ENCODE measurements around the gene ATM.

ATM gene

GRCh38 chr11:108224366-108224765 lies 1.5 kb downstream of the ATM start:
- no peak for DNase-seq (ENCODE audit: low spot score)
- POLR2A ChIA-PET (ENCODE audit: low non-redundant PET) = no interaction called here
- CTCF ChIA-PET = no interaction called here
- TF ChIP-seq CTCF (conservative IDR thresholded peaks at IDR 0.05; ENCODE audit: low read depth) = no peak
- no peak overlapping the region for H3K27ac ChIP-seq

DNA sequence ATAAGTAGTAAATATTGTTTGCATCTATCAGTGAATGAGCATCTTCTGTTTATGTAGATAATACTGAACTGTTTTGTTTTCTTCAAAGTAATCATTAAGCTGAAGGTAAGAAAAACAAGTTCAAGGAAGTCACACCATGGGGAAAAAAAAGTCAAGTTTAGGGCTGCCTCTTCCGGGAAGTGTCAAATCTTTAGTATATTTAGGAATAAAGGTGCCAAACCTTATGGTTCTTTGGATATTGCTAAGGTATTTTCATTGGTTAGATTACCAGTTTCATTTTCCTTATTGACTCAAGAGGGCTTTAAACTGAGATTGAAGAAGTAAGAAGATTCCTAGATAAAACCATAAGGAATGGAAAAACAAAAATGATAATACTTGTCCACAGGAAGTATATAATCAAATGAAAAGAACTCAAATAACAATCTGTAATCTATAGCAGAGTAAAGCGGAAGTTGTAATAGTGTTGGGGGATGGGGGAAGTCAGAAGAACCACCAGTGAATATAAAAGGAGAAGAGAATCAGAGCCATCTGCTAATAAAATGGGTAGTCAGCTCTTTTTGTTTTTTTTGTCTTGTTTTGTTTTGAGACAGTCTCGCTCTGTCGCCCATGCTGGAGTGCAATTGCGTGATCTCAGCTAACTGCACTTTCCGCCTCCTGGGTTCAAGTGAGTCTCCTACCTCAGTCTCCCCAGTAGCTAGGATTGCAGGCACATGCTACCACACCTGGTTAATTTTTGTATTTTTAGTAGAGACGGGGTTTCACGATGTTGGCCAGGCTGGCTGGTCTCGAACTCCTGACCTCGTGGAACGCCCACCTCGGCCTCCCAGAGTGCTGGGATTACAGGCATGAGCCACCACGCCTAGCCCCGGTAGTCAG lies 2.3 kb downstream of the ATM start:
- H3K27ac ChIP-seq = no peak overlapping the region
- DNase-seq (ENCODE audit: low spot score) = no peak
- TF ChIP-seq CTCF (conservative IDR thresholded peaks at IDR 0.05; ENCODE audit: low read depth) = no peak
- POLR2A ChIA-PET (ENCODE audit: low non-redundant PET) = no interaction called here
- CTCF ChIA-PET = no interaction called here

DNA sequence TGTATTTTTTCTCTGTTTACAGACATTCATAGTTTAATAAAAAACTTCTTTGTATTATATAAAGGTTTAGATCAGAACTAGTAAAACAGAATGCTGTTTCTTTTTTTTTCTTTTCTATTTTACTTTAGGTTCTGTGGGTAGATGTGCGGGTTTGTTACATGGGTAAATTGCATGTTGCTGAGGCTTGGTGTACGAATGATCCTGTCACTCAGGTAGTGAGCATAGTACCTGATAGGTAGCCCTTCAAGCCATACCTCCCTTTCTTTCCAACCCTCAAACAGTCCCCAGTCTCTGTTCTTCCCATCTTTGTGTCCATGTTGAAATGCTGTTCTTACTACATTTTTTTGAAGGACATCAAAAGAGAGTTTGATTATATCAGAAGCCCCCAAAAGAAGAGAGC lies 3.2 kb downstream of the ATM start:
- CTCF ChIA-PET = interaction anchor here (0.6 kb wide), 1 partner anchor 446 kb away, joined by 3 read pairs; no protein-coding TSS in a partner anchor

GRCh38 chr11:108228251-108228650 lies 5.4 kb downstream of the ATM start:
- ChIA-PET CTCF (no interaction called here), POLR2A (ENCODE audit: low non-redundant PET) (no interaction called here)
- H3K27ac ChIP-seq = no peak overlapping the region

More for the DNA sequence above, 3.2 kb downstream of the ATM start:
- no peak overlapping the region for H3K27ac ChIP-seq
- TF ChIP-seq CTCF (conservative IDR thresholded peaks at IDR 0.05; ENCODE audit: low read depth) = no peak
- no peak for DNase-seq (ENCODE audit: low spot score)
- POLR2A ChIA-PET (ENCODE audit: low non-redundant PET) = no interaction called here

GRCh38 chr11:108233277-108233945 lies 10.5 kb downstream of the ATM start:
- no peak overlapping the region for H3K27ac ChIP-seq
- TF ChIP-seq CTCF (conservative IDR thresholded peaks at IDR 0.05; ENCODE audit: low read depth) = no peak
- POLR2A ChIA-PET (ENCODE audit: low non-redundant PET) = no interaction called here
- DNase-seq (ENCODE audit: low spot score) = no peak
- CTCF ChIA-PET = interaction anchor here (0.6 to 0.7 kb wide), 2 partner anchors 77 to 1111 kb away, joined by 4 to 8 read pairs; no protein-coding TSS in a partner anchor

More at GRCh38 chr11:108228251-108228650, 5.4 kb downstream of the ATM start:
- no peak for DNase-seq (ENCODE audit: low spot score)
- TF ChIP-seq CTCF (conservative IDR thresholded peaks at IDR 0.05; ENCODE audit: low read depth) = no peak

GRCh38 chr11:108235192-108235591 lies 12.3 kb downstream of the ATM start:
- TF ChIP-seq CTCF (conservative IDR thresholded peaks at IDR 0.05; ENCODE audit: low read depth) = no peak
- no peak overlapping the region for H3K27ac ChIP-seq
- POLR2A ChIA-PET (ENCODE audit: low non-redundant PET) = no interaction called here
- CTCF ChIA-PET = interaction anchor here (0.5 kb wide), 1 partner anchor 10 kb away, joined by 3 read pairs; no protein-coding TSS in a partner anchor
- no peak for DNase-seq (ENCODE audit: low spot score)
